HG02623 (cell line): ENCODE data around the gene GRIN2D.

Experiments
- ATAC-seq: cut with Tn5 transposase; IDR thresholded peaks from one replicate; pipeline ENCODE4 v1.9.1; 2021; ENCODE audit warnings: moderate library complexity; ENCODE audit not compliant: unreplicated experiment

GRIN2D gene

DNA sequence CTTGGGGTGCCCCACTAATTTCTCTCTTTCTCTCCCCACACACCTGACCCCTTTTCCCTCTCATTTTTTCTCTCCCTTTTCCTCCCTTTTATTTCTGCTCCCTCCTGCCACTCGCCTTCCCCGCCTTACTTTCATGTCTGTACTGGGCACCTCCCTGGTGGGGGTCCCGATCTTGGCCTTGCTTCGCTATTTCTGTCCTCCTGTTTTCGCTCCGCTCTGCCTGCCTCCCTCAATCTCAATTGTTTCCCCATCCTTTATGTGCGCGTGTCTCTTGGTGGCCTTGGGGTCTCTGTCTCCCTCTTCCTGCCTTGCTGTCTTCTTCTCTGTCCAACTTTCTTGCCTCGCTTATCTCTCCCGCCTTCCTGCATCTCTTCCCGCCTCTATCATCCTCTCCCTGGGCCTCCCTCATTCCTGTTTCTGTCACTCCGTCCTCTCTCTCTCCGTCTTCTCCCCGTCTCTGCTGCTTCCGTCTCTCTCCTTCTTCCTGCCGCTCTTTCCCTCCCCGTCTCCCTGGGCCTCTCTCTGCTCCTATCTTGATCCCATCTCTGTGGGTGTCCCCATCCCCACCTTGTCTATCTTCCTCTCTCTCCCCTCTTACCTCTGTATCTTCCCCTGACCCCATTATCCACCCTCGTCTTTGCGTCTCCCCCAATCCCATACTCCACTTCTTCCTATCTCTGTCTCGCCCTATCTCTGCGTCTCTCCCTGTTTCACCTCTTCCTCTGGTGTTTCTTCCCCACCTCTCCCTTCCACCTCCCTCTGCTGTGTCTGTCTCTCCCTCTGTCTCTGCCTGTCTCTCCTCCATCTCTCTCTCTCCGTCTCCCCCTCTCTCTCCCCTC, 4.0 kb downstream of the GRIN2D start:
- no peak for ATAC-seq

DNA sequence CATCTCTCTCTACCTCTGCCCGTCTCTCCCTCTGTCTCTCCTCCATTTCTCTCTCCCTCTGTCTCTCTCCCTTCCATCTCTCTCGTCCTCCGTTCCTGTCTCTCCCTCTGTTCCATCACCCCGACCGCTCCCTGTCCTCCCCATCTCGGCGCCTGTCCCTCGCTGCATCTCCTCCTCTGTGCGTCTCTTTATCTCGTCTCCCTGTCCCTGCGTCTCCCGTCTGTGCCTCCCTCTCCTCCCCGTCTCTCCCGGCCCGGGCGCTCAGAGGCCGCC, 4.6 kb downstream of the GRIN2D start:
- ATAC-seq, result no peak

DNA sequence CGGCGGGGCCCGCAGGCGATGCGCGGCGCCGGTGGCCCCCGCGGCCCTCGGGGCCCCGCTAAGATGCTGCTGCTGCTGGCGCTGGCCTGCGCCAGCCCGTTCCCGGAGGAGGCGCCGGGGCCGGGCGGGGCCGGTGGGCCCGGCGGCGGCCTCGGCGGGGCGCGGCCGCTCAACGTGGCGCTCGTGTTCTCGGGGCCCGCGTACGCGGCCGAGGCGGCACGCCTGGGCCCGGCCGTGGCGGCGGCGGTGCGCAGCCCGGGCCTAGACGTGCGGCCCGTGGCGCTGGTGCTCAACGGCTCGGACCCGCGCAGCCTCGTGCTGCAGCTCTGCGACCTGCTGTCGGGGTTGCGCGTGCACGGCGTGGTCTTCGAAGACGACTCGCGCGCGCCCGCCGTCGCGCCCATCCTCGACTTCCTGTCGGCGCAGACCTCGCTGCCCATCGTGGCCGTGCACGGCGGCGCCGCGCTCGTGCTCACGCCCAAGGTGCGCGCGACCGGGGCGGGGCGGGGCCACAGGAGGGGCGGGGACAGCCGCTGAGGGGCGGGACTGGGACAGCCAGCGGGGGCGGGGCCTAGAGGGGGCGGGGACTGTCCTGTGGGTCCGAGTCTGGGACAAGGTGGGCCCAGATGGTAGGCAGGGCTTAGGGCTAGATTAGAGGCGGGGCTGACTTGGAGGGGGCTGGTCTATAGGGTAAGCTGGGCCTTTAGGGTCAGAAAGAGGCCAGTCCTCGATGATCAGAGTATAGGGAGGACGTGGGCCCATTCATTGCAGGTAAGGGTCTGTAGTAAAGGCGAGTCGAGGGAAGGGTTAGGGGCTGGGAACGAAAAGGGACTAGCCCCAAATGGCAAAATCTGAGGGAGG, 5.1 kb downstream of the GRIN2D start:
- ATAC-seq, result no peak

DNA sequence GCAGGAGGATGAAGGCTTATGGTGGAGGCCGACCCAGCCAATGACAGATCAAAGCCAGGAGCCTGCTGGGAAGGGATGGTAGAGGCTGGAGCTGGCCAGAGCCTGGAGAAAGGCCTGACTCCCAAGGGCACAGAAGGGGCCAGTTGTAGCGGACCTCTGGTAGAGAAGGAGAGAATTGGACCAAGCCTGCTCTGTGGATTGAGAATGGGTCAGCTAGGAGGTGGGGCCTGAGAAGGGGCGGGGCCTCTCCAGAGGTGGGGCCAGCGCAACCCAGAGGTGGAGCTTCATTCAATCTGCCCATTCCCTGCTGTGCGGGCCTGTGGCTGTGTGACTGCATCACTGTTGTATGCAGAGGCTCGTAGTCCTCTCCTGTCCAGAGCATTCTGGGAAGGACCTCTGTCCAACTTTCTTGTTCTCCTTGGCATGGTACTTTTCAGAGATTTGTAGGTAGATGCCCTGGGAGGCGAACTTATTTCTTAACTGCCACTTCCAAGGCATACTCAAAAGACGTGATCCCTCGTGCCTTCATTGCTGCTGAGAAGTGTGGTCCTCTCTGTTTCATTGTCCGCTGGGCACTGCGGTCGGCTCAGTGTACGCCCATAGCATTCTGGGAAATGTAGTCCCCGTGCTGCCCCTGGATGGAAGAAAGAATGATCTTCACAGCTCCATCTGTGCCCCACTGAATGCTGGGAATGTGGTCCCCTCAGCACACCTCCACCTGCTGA, 6.7 kb downstream of the GRIN2D start:
- ATAC-seq, result no peak

DNA sequence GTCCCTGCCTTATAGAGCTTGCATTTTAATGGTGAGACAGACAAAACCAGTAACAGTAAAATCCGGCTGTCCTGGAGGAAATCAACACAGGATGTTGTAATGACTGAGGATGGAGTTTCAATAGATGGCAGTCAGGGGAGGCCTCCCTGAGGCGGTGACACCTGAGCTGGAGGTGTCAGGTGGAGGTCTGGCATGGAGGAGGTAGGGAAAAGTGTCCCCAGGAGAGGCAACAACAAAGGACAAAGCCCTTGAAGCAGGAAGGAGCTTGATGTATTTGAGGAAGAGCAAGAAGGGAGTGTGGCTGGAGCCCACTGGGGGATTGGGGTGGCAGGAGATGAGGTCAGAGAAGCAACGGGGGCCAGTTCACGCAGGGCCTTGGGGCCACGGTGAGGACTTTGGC, 7.8 kb downstream of the GRIN2D start:
- ATAC-seq, result no peak

DNA sequence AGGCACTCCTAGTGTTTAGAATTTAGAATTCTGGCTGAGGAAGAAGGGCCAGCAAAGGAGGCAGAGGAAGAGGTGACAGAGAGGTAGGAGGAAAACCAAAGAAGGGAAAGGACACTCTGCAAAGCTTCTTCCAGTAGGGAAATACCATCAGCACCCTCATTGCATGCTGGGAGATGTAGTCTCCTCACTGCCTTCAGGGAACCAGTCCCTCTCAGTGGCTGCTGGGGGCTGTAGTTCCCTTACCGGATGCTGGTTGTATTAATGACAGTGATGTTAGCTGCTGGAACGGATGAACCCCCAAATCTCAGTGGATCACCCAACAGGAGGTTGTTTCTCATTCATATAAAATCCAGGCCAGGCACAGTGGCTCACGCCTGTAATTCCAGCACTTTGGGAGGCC, 10.1 kb downstream of the GRIN2D start:
- no peak for ATAC-seq

DNA sequence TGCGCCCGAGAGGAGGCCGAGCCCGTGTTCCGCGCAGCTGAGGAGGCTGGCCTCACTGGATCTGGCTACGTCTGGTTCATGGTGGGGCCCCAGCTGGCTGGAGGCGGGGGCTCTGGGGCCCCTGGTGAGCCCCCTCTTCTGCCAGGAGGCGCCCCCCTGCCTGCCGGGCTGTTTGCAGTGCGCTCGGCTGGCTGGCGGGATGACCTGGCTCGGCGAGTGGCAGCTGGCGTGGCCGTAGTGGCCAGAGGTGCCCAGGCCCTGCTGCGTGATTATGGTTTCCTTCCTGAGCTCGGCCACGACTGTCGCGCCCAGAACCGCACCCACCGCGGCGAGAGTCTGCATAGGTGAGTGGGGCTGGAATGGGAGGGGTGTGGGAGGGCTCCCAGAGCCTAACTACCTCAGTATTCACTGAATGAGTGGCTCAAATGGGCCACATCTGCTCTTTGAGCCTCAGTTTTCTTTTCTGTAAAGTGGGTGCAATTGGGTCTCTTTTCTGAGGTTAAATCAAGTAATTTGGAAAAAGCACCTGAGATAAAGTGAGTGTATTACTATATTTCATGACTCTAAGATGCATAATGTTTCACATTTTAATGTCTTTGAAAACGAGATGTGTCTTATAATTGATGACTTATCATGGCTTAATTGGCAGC, 11.7 kb downstream of the GRIN2D start:
- ATAC-seq, result no peak

DNA sequence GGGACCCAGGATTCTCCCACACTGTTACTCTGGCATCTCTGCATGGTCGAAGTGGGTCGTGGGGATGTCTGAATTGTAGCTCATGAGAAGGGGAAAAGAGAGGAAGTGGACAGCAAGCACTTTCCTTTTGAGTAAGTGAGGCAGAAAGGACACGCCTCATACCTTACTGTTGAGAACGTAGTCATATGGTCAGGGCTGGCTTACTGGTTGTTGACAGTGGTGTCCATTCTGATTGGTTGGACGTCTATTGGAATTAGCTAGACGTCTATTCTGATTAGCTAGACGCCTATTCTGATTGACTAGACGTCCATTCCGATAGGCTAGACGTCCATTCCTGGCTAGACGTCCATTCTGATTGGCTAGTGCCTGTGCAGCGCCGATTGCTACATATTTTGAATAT, 12.4 kb downstream of the GRIN2D start:
- ATAC-seq, result no peak

DNA sequence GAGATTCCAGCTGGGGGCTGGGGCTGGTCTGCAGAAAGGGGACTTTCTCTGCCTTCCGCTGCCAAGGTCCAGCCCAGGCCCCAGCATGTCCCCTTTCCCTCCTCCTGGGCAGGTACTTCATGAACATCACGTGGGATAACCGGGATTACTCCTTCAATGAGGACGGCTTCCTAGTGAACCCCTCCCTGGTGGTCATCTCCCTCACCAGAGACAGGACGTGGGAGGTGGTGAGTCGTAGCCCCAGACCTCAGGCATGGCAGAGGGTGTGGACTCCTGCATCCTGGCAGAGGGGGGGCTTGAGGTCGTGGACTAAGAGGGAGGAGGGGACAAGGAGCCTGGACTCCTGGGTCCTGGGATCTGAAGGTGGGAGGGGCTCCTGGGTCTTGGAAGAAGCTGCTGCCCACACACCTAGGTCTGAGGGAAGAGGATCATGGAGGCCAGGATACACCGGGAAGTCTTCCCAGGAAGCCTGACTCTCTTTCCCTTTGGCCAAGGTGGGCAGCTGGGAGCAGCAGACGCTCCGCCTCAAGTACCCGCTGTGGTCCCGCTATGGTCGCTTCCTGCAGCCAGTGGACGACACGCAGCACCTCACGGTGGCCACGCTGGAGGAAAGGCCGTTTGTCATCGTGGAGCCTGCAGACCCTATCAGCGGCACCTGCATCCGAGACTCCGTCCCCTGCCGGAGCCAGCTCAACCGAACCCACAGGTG, 20.6 kb downstream of the GRIN2D start:
- ATAC-seq, result no peak

DNA sequence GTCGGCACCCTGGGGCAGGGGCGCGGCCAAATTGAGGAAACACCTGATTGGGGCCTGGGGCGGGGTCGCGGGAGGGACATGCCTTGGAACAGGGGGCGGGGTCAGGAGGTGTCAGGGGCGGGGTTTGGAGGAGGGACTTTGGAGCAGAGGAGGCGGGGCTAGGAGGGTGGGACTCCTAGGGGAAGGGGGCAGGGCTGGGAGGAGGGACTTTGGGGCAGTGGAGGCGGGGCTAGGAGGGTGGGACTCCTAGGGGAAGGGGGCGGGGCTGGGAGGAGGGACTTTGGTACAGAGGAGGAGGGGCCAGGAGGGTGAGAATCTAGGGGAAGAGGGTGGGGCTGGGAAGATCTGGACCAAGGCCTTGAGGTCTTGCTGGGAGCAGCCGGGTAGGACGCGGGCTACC, 21.9 kb downstream of the GRIN2D start:
- no peak for ATAC-seq

DNA sequence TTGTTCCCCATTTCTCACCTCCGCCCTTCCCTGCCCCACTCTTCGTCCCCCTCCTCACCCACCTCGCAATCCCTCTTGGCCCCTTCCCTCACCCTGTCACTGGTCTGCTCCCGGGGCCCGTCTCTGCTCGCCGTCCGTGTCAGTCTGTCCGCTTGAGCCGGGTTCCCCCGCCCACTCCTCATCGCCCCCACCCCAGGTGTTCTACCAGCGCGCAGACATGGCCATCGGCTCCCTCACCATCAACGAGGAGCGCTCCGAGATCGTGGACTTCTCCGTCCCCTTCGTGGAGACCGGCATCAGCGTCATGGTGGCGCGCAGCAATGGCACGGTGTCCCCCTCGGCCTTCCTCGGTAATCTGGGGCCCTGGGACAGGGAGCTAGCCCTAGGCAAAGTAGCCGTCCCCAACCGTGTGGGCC, 22.3 kb downstream of the GRIN2D start:
- no peak for ATAC-seq

DNA sequence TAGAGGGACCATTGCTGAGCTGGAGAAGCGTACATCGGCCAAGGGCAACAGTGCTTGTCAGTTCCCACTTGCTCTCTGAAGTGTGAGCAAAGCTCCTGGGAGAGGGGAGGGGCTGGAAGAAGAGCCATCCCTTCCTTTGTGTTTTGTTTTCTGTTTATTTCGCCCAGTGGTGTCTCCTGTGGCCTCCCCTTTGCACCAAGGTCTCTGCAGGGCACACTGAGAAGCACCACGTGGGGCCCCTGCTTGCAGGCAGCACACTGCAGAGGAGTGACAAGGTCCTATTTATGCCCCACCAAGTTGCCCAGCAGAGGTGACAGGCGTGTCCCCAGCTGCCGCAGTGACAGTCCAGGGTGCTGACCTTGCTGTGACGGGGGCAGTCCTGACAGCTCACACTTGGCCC, 24.0 kb downstream of the GRIN2D start:
- ATAC-seq, result no peak

DNA sequence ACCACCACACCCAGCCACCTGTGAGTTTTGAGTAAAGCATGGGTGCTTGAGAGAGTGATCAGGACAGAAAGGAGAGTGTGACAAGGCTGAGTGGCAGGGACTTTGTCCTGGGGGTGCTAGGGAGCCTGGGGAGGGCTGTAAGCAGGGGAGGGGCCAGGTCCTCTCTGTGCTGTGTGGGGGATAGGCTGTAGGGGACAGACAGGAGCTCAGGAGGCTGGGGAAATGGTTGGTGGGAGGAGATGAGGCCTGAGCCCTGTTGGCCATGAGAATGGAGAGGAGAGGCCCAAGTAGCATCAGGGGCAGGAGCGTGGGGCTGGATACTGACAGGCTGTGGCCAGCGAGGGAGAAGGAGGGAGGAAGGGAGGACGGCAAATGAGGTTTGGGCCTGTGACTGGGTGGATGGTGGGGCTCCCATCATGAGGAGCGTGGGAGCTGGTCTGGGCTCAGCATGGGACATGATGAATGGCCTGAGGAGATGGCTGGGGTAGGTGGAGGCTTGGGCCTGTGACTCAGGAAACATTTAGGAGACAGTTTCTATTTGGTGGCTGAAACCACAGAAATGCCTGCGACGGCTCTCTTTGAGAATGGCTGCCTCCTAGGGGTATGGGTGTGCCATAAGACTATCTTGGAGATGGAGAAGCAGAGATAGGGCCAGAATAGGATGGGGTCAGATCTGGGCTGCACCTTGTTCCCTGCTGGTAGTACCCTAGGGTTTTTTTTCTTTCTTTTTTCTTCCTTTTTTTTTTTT, 25.0 kb downstream of the GRIN2D start:
- ATAC-seq, result no peak

DNA sequence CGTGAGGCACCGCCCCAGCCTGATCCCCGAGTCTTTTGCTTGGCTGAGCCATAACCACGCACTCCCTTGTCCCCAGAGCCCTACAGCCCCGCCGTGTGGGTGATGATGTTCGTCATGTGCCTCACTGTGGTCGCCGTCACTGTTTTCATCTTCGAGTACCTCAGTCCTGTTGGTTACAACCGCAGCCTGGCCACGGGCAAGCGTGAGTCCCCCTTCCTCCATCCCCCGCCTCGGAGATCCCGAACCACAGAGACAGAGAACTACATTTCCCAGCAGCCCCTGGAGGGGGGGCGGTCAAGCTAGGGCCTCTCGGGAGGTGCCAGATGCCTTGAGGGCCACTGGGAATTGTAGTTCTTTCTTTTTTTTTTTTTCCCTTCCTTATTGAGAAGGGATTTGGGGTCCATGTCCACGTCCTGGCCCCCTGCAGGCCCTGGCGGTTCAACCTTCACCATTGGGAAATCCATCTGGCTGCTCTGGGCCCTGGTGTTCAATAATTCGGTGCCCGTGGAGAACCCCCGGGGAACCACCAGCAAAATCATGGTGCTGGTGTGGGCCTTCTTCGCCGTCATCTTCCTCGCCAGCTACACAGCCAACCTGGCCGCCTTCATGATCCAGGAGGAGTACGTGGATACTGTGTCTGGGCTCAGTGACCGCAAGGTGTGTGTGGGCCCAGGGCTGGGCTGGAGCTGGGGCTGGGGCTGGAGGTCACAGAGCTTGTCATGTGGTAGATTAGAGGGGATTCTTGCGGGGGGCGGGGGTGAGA, 25.9 kb downstream of the GRIN2D start:
- peak; percentile 57 for ATAC-seq

DNA sequence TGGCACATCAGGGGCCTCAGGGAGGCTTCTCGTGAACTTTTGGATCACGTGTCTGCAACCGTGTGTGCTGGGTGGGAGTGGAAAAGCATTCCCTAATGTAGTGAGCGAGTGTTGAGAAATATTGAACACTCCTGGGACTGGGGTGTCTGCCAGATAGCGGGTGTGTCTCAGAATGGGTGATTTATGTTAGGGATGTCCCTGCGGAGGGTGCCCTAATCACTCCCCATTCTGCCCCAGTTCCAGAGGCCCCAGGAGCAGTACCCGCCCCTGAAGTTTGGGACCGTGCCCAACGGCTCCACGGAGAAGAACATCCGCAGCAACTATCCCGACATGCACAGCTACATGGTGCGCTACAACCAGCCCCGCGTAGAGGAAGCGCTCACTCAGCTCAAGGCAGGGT, 28.1 kb downstream of the GRIN2D start:
- ATAC-seq, result no peak

DNA sequence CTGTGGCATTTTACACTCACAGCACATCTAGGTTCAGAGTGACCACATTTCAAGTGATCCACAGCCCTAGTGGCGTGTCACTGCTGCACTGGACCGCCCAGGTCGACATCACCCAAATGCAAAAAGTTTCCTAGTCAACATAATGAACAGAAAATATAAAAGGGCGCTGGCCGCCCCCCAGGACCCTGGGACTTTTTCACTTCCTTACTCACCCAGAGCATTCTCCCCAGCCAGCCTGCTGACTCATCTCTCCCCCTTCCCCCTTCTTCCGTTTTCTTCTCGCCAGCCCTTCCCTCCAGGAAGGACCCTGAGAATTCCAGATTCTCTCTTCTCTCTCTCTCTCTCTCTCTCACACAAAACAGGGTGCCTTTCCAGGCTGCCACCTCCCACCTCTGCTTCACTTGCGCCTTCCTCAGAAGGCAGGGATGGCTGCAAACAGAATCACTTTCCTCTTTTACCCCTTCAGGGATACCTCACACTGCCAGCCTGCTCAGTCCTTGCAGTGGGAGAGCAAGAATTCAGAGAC, 31.3 kb downstream of the GRIN2D start:
- no peak for ATAC-seq

DNA sequence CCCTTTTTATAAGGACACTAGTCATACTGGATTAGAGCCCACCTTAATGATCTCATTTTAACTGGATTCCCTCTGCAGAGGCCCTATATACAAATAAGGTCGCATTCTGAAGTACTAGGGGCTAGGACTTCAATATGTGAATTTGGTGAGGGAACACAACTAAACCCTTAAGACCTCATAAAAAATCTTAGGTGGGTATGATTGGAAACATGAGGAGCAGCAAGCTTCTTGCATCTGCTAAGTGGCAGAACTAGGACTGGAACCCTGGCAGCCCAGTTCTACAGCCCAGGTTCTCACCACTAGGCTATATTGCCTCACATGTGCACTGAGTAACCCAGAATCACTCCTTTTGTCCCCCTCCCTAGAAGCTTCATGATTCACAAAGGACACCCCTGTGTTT, 35.2 kb downstream of the GRIN2D start:
- no peak for ATAC-seq

DNA sequence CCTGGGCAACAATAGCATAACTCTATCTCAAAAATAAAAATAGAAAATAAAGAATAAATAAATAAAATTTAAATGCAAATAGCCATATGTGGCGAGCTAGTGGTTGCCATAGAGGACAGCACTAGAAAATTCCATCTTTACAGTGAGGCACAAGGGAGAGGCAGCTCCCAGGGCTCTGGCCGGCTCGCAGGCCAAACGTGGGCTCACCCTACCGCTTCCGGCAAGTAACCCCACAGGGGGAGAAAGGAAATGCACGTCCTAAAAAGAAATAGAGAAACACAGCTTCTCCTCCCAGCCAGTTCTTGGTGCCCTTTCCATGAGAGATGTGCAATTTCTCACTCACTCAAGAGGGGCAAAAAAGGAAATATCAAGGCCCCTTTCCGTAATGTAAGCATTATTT, 39.9 kb downstream of the GRIN2D start:
- no peak for ATAC-seq

DNA sequence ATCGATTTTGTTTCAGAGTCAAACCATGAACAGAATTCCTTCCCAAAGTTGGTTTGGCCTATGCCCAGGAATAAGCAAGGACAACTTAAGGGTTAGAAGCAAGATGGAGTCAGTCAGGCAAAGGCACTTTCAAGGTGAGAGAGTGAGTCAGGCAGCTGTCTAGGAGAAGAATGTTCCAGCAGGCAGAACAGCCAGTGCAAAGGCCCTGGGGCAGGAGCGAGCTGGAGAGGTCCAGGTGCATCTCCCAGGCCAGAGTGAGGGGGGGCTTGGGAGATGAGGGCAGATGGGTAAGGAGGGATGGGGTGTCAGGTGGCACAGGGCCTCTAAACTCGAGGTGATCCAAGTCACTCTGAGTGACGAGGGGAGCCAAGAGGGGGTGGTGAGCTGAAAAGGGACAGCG, 43.1 kb downstream of the GRIN2D start:
- ATAC-seq, result no peak
